Posterior vena cava (tissue), 2 donors: ENCODE results near the gene MICOS13. TPM values are rescaled to one million over a fixed set of nuclear protein-coding genes. Genes with fewer than 3 reads are reported as not detected.

Experiments
- DNase-seq: peaks from one replicate; pipeline ENCODE4 v3.0.0-alpha.2; 2020; ENCODE audit warnings: low spot score
- intact Hi-C, 2 donors: fragments of 100-400 bp; cut with DNase I; formaldehyde crosslinking; loops; one replicate each; pipeline versions ENCODE4 v1.14.1 to v1.14.2; 2022 to 2023
- long read RNA-seq, 2 donors: library from polyadenylated mRNA; unstranded; transcript quantifications; one replicate each; pipeline ENCODE4 v2.0.0, GENCODE V29; 2020 to 2021
- total RNA-seq, 2 donors: library from RNA; stranded (reverse); fragmentation: NEBNext Ultra II Directional; extraction: Animal tissue kit (Norgen Biotek cat#: 25700); gene quantifications; one replicate each; pipeline ENCODE4 v1.2.1, GENCODE V29; 2021
- donor health status: DM: yes; HTN: yes; CAD: no.
- donor health status: DM: yes; HTN: yes; CAD: no.

The MICOS13 gene, protein sequence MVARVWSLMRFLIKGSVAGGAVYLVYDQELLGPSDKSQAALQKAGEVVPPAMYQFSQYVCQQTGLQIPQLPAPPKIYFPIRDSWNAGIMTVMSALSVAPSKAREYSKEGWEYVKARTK
- total RNA-seq, result 10 to 100 TPM; 54.1 to 54.4 TPM
- long read RNA-seq, donor 1, transcript C19orf70-201 (4 exons, 896 nt), result major isoform, 14 of 18 reads
- long read RNA-seq, donor 1, partial matches to known transcripts, result 0 of 18 reads
- long read RNA-seq, donor 1, other reads (novel, unspliced or antisense), result 1 of 18 reads
- long read RNA-seq, donor 2, transcript C19orf70-201 (4 exons, 896 nt), result major isoform, 18 of 19 reads
- long read RNA-seq, donor 2, partial matches to known transcripts, result 0 of 19 reads
- long read RNA-seq, donor 2, other reads (novel, unspliced or antisense), result 0 of 19 reads

DNA sequence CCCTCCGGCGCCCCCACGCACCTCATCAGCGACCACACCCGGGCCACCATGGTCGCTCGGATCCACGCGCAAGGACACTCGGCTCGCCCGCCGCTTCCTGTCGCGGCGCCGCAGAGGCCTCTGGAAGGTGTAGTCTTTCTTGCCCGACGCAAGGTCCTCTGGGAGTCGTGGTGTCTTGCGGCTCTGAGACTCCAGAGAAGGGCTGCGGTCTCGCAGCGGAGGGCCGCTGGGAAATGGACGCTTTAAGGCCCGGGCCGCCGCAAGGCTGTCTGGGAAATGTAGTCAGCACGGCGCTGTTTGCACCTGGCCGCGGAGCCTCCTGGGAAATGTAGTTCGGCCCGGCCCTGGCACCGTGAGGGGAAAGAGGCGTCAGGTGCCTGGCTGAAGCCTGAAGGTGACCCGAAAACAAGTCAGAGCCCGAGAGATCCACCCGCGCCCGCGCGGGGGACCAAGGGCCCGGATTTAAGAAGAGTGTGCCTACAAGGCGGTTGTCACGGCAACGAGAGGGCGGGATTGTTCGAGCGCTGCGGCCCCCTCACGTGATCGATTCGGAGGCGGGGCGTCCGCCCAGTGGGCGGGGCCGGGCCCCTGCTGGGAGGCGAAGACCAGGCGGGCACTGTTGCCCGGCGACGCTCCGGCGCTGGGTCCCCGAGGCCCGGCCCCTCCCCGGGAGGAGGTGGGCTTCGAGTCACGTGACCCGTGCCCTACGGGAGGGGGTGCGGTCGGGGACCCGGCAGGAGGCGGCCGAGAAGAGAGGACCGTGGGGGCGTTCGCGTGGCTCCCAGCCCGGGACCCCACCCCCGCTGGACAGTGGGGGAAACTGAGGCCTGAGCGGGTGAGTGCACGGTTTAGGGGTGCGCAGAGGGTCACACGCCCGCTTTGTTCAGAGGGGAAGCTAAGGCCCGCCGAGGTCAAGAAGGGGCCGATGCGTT, at the start of gene MICOS13, which contains the start of gene HSD11B1L:
Gene MICOS13, minus strand, starts transcription at position 80 of the 932 bp plus-strand sequence. Its CDS starts 30 bp downstream, at position 50.
Gene HSD11B1L, plus strand, starts transcription at position 591 of the 932 bp plus-strand sequence. CDS start 3,806 bp downstream, outside the sequence.
- DNase-seq, result peak; percentile 100
- intact Hi-C loops, result no loop called here

DNA sequence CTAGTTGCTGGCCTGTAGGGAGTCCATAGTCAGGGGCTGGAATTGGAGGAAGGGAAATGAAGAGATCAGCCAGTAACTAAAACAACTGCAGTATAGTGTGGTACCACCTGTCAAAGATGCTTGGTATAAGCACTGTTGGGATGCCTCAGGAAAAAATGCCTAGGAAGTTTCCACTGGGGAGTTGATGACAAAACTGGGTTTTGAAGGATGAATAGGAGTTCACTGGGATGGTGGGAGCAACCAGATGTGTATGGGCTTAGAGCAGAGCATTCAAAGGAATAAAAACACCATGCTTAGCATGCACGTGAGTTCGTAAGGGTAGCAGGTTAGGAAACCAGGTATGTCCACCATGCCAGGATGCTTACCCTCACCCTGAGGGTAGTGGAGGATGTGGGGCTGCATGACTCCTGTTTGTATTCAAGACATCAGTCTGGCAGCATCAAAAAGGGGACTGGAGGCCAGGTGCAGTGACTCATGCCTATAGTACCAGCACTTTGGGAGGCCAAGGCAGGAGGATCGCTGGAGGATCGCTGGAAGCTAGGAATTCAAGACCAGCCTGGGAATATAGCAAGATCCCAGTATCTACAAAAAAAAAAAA, 47.2 kb upstream of the MICOS13 start:
- DNase-seq, result no peak
- intact Hi-C loops, result no loop called here

DNA sequence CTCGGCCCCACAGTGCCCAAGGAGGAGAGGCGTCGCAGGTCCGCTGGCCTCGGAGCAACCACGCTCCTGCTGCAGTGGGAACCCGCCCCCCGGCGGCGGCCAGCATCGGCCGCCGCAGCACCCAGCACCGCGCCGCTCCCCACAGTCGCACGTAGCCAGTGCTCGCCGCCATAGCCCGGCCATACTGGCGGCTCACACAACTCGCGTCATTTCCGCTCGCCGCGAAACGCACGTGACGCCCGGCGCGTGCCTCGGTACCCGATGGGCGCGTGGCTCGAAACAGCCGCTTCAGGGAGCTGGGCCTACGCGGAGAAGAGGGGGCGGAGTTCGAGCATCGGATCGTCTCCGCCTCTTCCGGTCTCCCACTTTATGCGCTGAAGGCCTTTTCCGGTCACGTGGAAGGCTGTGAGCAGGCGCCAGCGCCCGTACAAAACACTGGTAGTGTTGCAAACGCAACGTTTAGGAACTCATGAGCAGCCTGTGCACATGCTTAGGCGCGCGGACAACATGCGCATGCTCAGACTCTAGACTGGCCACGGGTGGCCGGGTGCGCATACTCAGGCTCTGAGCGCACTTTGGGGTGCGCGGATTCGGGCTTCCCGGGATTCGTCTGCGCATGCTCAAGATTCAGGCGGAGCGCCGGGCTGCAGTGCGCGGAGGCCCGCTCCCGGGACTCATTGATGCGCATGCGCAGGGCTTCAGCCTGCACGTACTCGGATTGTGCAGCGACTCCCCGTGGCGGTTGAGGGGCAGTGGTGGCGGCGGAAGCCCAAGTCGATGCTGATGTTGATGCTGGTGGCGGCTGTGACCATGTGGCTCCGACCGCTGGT, 39.9 kb upstream of the MICOS13 start, which contains the start of the genes CATSPERD and LONP1:
Gene CATSPERD, plus strand, starts transcription at position 677 of the 830 bp plus-strand sequence. Its CDS starts 101 bp downstream, at position 778.
Gene LONP1, minus strand, starts transcription at position 186 of the 830 bp plus-strand sequence. Its CDS starts 14 bp downstream, at position 172.
- intact Hi-C loops, result no loop called here
- DNase-seq, result peak; percentile 100

DNA sequence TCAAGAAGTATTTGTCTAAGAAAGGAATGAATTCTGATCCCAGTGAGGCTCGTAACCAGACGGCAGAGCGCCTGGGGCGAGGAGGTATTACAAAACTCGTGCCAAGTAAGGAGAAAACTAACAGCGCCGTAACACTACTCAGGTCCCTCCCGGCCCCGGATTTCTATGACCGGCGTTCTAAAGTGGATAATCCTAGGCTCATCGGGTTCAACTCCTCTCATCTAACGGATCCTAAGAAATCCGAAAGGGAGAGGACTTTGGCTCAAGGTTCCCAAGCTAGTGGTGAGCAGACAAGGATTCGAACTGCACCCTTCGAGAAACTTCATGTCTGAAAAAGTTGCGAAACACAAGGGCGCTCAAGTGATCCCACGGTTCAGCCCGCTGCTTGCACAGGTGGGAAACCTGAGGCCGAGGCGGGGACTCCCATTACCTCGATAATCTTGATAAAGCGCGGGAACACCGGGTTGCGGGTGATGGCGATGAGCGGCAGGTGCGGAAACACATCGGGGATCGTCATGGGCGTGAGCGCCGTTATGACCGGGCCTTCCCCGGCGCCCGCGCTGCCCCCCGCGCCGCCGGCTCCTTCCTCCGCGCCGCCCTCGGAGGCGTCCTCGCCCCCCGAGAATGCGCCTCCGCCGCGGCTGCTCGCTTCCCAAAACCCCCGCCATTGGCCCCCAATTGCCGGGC, 39.1 kb upstream of the MICOS13 start:
- intact Hi-C loops, result no loop called here
- DNase-seq, result no peak

DNA sequence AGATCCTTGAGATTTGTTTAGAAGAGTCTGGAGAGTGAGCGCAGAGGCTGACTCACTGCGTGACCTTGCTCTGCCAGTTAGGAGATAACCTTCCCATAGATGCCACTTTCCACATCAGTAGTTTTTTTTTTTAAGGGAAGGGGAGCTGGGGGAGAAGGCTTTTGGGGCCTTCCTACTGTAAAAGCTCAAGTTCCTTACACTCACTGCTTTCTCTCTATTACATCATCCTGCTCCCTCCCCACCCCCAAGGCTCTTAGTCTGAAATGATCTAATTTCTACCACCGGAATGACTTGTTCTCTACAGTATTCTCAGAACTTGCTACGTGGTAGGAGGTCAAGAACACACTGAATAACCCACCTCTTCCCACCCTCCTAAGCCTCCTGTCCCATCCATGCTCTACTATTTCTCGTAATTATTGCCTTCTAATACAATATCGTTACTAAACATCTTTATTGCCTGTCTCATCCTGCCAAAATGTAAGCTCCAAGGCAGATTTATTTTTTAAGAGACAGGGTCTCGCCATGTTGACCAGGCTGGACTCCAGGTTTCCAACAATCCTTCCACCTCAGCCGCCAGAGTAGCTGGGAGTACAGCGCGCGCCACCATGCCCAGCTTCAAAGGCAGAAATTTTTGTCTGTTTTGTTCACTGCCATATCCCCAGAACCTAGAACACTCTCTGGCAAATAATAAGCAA, 38.4 kb upstream of the MICOS13 start:
- no peak for DNase-seq
- intact Hi-C loops, result no loop called here

DNA sequence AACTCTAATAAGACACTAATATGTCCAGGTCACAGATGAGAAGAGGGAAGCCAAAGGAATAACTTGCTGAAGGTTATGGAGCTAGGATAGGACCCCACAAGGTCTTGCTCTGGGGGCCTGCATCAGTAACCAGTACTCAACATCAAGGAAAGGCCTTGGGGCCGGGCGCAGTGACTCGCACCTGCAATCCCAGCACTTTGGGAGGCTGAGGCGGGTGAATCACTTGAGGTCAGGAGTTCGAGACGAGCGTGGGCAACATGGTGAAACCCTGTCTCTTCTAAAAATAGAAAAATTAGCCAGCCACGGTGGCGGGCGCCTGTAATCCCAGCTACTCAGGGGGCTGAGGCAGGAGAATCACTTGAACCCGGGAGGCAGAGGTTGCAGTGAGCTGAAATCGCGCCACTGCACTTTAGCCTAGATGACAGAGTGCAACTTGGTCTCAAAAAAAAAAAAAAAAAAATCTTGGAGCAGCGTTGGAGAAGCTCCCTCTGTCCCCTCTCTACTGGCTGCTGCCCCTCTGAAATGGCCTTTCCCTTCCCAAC, 37.8 kb upstream of the MICOS13 start:
- intact Hi-C loops, result no loop called here
- peak; percentile 76 for DNase-seq

DNA sequence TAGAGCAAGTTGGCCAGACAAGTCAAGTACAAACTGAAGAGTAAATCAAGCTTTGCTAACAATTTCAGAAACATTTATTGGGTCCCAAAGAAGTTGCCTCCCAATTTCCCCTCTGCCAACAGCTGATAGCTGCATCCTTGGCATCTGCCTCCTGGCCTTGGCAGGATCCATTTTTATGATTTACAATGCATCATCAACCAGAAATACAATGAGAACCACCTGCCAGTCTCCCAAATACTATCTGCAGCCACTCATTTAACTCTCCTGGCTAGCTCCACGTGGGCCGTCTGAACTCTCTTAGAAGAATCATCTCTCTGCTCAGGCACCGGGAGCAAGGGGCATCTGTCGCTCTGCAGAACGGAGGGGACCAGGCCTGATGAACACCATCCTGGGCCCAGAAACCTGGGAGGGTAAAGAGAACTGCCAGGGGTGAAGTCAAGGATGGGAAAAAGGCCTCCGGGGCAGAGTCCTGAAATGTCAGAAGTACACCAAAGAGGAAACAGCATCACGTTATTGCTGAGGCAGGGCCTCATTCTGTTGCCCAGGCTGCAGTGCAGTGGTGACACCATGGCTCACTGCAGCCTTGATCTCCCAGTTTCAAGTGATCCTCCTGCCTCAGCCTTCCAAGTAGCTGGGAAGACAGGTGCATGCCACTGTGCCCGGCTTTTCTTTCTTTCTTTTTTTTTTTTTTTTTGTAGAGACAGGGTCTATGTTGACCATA, 37.1 kb upstream of the MICOS13 start:
- intact Hi-C loops, result no loop called here
- DNase-seq, result no peak

DNA sequence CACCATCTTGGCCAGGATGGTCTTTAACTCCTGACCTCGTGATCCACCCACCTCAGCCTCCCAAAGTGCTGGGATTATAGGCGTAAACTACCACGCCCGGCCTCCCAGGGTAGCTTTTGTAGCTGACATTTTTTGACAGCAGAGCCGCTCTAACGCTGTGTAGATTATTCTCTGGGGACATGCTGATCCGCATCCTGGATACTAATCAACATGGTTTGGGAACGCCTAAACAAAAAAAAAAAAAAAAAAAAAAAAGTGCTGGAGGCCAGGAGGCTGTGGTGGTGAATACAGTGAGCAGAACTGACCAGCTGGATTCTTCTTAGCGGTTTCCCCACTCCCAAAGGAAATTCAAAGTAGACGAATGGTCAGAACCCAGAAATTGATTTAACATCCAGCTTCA, 34.5 kb upstream of the MICOS13 start:
- DNase-seq, result no peak
- intact Hi-C loops, result no loop called here

DNA sequence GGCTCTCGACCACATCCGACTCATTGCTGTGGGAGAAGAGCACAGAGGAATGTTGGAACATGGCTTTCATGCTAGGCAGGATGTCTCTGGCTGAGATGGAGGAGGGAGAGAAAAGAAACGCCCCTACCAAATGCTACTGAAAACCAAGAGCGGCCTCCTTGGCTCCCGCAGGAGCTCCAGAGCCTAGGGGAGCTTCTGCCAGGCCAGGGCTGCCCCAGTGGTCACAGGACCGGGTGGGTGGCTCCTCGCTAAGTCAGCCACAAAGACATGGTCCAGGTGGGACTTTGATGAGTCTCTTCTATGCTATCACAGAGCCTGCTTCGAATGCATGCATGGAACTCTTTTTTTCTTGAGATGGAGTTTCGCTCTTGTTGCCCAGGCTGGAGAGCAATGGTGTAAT, 32.9 kb upstream of the MICOS13 start:
- DNase-seq, result no peak
- intact Hi-C loops, result no loop called here

DNA sequence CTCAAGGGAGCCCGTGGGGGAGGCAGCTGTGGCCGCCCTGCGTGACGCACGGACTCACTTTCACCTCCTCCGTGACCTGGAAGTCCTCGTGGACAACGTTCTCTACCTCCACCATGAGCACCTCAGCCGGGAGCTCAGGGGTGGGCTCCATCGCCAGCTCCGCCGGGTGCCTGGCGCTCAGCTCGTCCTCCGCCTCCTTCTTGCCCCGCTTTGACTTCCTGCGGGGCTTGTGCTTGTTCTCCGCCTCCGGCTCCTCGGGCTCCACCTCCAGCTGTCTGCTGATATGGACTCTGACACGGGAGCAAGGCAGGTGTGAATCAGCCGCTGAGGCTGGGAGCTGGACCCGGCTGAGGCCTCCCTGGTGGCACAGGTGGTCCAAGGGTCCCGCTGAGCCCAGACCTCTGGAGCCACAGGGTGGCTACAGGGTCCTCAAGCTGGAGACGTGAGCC, 31.4 kb upstream of the MICOS13 start:
- peak; percentile 58 for DNase-seq
- intact Hi-C loops, result no loop called here

DNA sequence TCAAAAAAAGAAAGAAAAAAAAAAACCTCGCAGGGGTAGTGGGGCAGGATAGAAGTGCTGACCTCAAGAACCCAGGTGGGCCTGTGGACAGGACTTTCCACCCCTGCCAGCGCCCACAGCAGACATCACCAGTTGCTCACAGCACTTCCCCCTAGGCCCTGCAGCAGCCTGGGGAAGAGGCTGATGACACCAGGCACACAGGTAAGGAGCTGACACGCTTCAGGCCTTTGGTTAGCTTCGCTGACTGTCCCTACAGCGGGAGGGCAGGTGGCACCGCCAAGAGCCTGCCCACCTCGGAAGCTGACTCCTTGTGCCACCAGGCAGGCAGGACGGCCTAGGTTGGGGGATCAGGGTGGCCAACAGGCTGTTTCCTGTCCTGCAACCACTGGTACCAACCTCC, 30.7 kb upstream of the MICOS13 start:
- intact Hi-C loops, result no loop called here
- DNase-seq, result peak; percentile 70

DNA sequence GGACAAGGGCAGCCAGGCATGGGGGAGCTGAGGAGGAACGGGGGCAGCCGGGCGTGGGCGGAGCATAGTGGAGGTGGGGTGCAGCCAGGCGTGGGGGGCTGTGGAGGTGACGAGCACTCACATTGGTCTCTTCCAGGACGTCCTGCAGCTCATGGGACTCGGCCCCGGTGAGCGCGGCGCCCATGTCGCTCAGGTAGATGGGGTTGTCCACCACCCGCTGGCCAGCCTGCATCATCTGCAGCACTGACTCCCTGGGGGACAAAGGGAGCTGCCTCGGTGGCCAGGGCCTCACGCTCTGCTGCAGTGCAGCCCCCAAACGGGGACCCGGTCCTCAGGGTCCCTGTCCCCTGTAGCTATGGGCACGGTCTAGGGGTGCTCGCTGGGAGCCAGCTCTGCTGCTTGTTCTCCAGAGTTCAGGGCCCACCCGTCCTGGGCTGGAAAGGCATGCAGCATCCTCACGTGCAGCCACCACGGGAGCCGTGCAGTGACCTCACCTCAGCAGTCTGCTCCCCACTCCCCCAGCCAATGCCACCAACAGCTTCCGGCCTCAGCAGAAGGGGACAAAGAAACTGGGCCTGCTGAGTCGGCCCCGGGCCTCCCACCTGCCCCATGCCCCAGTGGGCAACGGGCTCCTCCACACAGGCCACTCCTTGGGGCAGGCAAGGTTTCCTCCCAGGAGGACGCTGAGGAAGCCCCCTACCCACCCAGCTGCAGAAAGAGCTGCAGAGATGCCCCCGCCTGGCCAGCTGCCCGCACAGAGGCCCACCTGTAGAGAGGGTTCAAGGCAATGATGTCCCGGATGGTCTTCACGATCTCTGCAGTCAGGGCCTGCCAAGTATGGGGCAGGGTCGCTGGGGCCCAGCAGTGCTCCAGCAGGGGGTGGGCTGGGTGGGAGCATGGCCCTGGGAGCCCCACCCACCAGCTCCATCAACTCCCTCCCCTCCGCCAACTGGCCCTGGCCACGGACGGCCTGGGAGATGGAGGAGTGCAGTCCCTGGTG, 27.6 kb upstream of the MICOS13 start:
- DNase-seq, result peak; percentile 79
- intact Hi-C loops, result no loop called here

DNA sequence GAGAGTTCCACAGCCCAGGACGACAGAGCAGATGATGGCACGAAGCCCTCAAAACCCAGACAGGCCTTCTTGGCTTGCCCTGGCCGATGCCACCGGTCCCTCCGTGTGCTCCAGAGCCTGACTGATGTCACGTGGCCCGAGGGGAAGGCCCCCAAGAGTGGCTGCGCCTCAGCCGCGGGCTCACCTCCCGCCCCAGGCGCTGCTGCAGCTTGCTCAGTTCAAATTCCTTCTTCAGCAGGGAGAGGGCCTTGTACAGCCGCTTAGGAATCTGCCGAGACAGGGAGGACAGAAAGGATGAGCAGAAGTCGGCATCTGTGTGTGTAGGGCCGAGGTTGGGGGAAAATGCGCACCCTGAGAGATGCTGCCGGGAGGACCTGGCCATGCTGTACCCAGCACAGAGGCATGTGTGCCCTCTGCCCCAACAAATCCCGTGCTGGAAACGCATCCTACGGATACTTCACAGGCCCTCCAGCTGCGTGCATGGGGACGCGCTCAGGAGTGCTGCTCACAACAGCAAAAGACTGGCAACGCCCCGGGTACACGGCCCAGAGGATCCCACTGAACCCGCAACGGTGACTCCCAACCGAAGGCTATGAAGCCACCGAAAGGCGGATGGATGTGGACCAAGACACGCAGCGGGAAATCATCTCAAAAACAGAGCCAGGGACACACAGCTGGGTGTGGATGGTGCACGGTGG, 26.7 kb upstream of the MICOS13 start:
- DNase-seq, result no peak
- intact Hi-C loops, result no loop called here

DNA sequence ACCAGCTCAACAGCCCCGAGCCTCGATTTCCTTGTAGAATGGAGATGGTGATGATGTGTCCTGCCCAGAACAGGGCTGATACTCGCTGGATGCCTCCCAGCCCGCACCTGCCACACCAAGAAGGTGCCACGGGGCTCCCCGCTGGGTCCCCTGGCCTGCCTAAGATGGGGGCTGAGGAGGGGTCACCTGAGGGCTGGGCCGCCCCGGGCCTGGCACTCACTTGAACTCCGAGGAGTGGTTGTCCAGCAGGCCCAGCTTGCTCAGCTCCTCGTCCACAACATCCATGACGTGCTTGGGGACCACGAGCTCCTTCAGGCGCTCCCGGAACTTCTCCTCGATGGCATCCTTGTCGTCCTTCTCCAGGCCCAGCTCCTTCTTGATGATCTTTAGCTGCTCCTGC, 25.2 kb upstream of the MICOS13 start:
- DNase-seq, result no peak
- intact Hi-C loops, result no loop called here
